HFF-Myc (cell line): ENCODE measurements around the gene SPI1.
"Not testable (repeated sequence)": the region's sequence is repeated elsewhere in the genome, so short reads cannot be mapped to it uniquely, and the experiment has no call there.

Experiments used
- DNase-seq: peaks from one replicate; pipeline ENCODE4 v3.0.0-alpha.2; 2011; ENCODE audit warnings: low read depth; ENCODE audit errors: extremely low read depth
- H3K4me3 ChIP-seq: replicated peaks from 2 replicates; pipeline ENCODE4 v1.5.1; 2011; ENCODE audit warnings: low read depth, mild to moderate bottlenecking, control low read depth, low read length
- CTCF ChIP-seq: IDR thresholded peaks from 2 replicates; pipeline ENCODE4 v1.5.1; 2012; ENCODE audit warnings: mild to moderate bottlenecking, low read depth, low read length, control low read depth; ENCODE audit errors: missing control alignments

The SPI1 gene

DNA sequence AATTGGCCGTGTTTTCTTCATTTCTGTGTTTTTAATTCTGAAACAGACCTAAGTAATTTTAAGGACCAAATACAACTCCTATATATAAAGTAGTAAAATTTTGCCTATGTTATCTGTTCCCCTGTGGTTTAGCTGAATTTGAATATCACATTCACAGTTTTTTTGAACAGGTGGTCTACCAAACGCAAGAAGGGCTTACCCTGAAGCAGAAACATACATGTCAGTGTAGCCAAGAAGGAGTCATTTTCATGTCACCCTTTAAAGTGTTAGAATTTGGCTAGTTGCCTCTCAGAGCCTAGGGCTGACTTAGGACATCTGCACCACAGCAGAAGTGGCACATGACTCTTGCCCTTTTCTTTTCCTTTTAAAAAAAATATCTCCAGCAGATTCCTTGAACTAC is 60.2 kb downstream of the SPI1 start:
- no peak overlapping the region for H3K4me3 ChIP-seq
- no peak for DNase-seq
- TF ChIP-seq CTCF, result no peak

DNA sequence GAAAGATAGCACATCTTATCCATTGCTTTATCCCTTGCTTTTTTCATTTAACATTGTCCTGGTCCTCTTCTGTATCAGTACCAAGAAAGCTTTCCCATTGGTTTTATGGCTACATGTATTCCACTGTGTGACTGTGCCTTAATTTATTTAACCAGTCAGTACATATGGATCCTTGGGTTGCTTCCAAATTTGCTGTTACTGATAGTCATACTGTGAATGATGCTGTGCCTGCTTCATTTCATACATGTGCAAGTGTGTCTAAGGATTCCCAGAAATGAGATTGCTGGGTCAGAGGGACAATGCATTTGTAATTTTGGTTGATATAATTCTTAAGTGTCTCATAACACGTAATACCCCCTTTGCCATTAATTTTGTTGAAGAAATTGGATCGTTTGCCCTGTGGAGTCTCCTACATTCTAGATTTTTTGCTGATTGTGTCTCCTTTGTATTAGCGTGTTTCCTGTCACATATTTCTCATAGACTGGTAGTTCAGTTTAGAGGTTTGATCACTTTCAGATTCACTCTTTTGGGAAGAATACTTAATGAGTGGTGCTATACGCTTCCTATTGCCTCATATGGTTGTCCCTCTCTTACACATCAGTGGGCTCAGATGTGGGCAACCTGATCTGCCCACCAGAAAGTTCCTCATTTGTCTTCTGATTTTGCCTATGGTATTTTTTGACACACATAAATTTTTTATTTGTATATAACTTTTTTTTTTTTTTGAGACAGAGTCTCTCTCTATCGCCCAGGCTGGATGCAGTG is 61.1 kb downstream of the SPI1 start:
- no peak overlapping the region for H3K4me3 ChIP-seq
- DNase-seq, result no peak
- no peak for TF ChIP-seq CTCF

DNA sequence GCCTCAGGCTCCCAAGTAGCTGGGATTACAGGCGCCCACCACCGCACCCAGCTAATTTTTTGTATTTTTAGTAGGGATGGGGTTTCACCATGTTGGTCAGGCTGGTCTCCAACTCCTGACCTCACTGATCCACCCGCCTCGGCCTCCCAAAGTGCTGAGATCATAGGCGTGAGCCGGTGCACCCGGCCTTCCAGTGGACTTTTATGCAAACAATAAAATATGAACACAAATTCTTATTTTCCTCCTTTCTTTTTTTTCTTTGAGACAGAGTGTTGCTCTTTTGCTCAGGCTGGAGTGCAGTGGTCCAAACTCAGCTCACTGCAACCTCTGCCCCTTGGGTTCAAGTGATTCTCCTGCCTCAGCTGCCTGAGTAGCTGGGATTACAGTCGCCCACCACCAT is 61.8 kb downstream of the SPI1 start:
- not testable (repeated sequence) for H3K4me3 ChIP-seq, DNase-seq

DNA sequence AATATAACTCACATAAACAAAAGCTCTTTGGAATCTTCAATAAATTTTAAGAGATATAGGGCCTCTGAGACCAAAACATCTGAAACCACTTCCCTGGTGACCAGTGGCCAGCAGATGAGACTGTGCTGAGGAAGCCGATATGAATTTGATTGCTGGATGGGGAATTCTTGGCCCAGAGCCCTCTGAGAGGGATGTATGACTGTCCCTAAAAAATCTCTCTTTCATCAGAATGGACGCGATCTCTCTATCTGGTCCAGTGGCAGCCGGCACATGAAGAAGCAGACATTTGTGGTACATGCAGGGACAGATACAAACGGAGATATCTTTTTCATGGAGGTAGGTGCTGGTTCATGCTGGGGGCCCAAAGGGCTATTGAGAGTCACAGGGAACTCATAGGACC is 63.4 kb downstream of the SPI1 start:
- TF ChIP-seq CTCF, result no peak
- H3K4me3 ChIP-seq, result no peak overlapping the region
- no peak for DNase-seq

DNA sequence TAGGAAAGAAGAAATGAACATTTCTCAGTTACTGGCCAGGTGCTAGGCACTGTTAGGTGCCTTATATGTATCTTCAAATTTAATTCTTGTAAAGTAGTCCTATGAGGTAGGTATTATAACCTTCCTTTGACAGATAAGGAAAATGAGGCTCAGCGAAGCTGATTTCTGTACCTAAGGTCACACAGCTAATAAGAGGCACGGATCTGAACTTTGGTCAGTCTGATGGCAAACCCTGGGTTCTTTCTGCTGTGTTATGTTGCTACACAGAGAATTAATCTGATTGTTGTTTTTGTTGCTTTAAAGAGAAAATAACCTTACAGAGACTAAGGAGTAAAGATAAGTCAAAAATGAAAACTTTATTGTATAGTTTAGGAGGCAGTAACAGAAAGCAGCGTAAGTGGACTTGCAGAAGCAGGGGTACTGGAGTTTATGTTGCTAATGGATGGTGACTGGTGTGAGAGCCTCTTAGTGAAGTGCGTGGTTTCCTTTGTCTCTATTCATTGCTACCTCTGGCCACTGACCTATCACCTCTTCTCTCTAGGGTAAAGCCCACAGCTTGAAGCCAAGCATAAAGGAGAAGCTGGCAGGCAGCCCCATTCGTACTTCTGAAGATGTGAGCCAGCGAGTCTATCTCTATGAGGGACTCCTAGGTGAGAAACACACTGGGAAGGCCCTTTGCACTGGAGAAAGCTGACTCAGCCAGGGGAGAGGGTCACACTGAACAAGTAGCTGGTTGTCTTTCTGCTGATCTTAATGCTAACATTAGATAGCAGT is 70.1 kb downstream of the SPI1 start:
- no peak for TF ChIP-seq CTCF
- no peak for DNase-seq
- no peak overlapping the region for H3K4me3 ChIP-seq

GRCh38 chr11:47306484-47306844 is 71.9 kb downstream of the SPI1 start:
- no peak for TF ChIP-seq CTCF
- no peak overlapping the region for H3K4me3 ChIP-seq
- no peak for DNase-seq

DNA sequence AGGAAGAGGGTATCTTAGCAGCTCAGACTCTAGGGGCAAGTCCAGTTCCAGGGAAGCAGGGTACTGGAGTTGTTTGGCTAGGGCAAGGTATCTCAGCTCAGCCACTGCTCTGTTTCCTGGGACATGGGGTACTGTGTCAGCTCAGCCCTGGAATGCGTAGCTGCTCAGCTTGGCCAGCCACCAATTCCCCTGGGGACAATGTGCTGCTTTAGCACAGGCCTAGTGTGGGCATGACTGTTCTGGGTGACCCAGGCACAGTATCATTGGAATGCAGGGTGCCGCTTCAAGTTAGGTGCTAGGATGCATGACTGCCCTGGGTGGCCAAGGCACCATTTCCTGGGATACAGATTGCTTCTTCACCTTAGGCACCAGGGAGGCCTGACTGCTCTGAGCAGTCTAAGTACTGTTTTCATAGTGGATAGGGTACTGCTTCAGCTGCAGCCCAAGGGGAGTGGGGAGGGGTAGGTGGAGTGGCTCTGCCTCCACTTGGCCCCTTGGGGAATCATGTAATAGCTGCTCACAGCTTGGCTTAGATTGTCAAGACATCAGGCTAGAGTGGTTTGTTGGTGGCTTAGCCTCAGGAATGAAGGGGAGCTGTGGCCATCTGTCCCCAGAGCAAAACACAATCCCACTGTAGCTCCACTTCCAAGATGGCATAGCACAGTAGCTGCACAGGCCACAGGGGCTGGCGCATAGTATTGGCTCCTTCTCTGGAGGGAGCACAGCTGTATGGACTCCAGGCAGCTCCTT is 72.4 kb downstream of the SPI1 start:
- no peak for DNase-seq
- no peak for TF ChIP-seq CTCF

More for the DNA sequence above, 72.4 kb downstream of the SPI1 start:
- no peak overlapping the region for H3K4me3 ChIP-seq
